Body of pancreas (tissue), 4 donors: ENCODE data around the gene DNAJC8. TPM values are rescaled to one million over a fixed set of nuclear protein-coding genes. Genes with fewer than 3 reads are reported as not detected.

Experiments
- ATAC-seq: fragments of 150-250 bp; one replicate; pipeline ENCODE4 v1.9.1; 2016
- DNase-seq, 4 donors: peaks; one replicate each; pipeline ENCODE4 v3.0.0-alpha.2; 2019
- H3K27ac ChIP-seq, 4 donors: fragments of 200-600 bp; sonication (generic); 1 replicate in 3 of 4; 2 replicates in 1 of 4; pipeline versions ENCODE4 v1.5.1 to v1.6.1; 2016 to 2019; ENCODE audit warnings: mild to moderate bottlenecking in 1 of 4, mixed read lengths in 1 of 4, moderate library complexity in 1 of 4
- H3K27me3 ChIP-seq, 2 donors: fragments of 200-600 bp; sonication (generic); one replicate each; pipeline ENCODE4 v1.6.0; 2016; ENCODE audit warnings: mild to moderate bottlenecking in 1 of 2
- H3K36me3 ChIP-seq, 2 donors: fragments of 200-600 bp; sonication (generic); replicated peaks in 1 of 2; 2 replicates each; pipeline ENCODE4 v1.5.1; 2016; ENCODE audit warnings: low read depth in 2 of 2; ENCODE audit not compliant: insufficient read depth in 1 of 2
- H3K4me1 ChIP-seq: fragments of 200-600 bp; sonication (generic); one replicate; pipeline ENCODE4 v1.6.0; 2016
- H3K4me3 ChIP-seq, 2 donors: fragments of 200-600 bp; sonication (generic); 1 replicate in 1 of 2; 2 replicates in 1 of 2; pipeline ENCODE4 v1.5.1; 2016 to 2019
- H3K9me3 ChIP-seq, 3 donors: fragments of 200-600 bp; sonication (generic); 1 replicate in 2 of 3; 2 replicates in 1 of 3; pipeline ENCODE4 v1.5.1; 2016
- CTCF ChIP-seq, 7 experiments: fragments of 450-650 bp in 4 of 7; fragments of 200-600 bp in 3 of 7; sonication (generic) in 3 of 7; IDR thresholded peaks; one replicate each; pipeline ENCODE4 v1.5.1; 2016 to 2019; ENCODE audit warnings: antibody characterized with exemption in 7 of 7
- POLR2A ChIP-seq, 3 donors: fragments of 450-650 bp; IDR thresholded peaks; one replicate each; pipeline ENCODE4 v1.6.1; 2016; ENCODE audit warnings: antibody characterized with exemption in 3 of 3, mild to moderate bottlenecking in 2 of 3
- WGBS, 2 donors: methylation state at CpG; one replicate each; pipeline ENCODE4 v1.1.5; 2017; 5-methylcytosine and 5-hydroxymethylcytosine counted together
- intact Hi-C: fragments of 100-400 bp; cut with DNase I; formaldehyde crosslinking; loops from one replicate; pipeline ENCODE4 v1.15.1; 2023
- total RNA-seq, 2 donors: library from RNA; depleted of rRNA; stranded (reverse); fragments of >200 nt; gene quantifications; one replicate each; pipeline ENCODE4 v1.1.0, GENCODE V29; 2016

Gene DNAJC8
- total RNA-seq, 2 donors from 2014 or later = 18.7 to 53.1 TPM

GRCh38 chr1:28176492-28177470, 56.0 kb downstream of the DNAJC8 start, which contains the start of gene PTAFR:
Gene PTAFR (minus strand): TSS chr1:28176690. CDS start chr1:28151021, 25,669 bp downstream.
- ATAC-seq (no peak), DNase-seq (peak in 1 of 4 donors; percentile 38)
- peaks cover 21% of the 10 kb centered on the region for H3K4me1 ChIP-seq
- TF ChIP-seq CTCF (IDR thresholded peaks at IDR 0.05) = no peak
- peak in 2 of 3 donors; percentile 12 to 35 for TF ChIP-seq POLR2A (IDR thresholded peaks at IDR 0.05)
- no peaks in the 10 kb centered on the region for H3K36me3 ChIP-seq
- peak within 1 kb of the TSS in 1 of 4 donors; percentile 24 for H3K27ac ChIP-seq
- WGBS, 2 donors = 63 to 65% methylated on average over 18 of the region's 18 CpGs
- H3K27me3 ChIP-seq = no peaks in the 10 kb centered on the region
- H3K4me3 ChIP-seq = no peak within 1 kb of the TSS
- H3K9me3 ChIP-seq = no peaks in the 10 kb centered on the region
- intact Hi-C loops = no loop called here

GRCh38 chr1:28175955-28176485, 56.8 kb downstream of the DNAJC8 start:
- ATAC-seq (no peak), DNase-seq (no peak)
- Histone ChIP-seq H3K4me3 (no peak overlapping the region), H3K9me3 (no peaks in the 10 kb centered on the region), H3K4me1 (peaks cover 21% of the 10 kb centered on the region), H3K36me3 (no peaks in the 10 kb centered on the region), H3K27ac (peak overlapping the region in 1 of 4 donors; percentile 24), H3K27me3 (no peaks in the 10 kb centered on the region)
- 80 to 85% methylated on average over 8 of the region's 8 CpGs for WGBS, 2 donors
- TF ChIP-seq CTCF (IDR thresholded peaks at IDR 0.05) = no peak
- no peak for TF ChIP-seq POLR2A (IDR thresholded peaks at IDR 0.05)
- intact Hi-C loops = no loop called here

GRCh38 chr1:28173980-28174297, 58.9 kb downstream of the DNAJC8 start:
- WGBS, 2 donors = 73 to 77% methylated on average over 3 to 5 of the region's 5 CpGs
- intact Hi-C loops = no loop called here
- no peak for TF ChIP-seq CTCF (IDR thresholded peaks at IDR 0.05)
- no peak for TF ChIP-seq POLR2A (IDR thresholded peaks at IDR 0.05)
- ATAC-seq = no peak
- Histone ChIP-seq H3K9me3 (no peaks in the 10 kb centered on the region), H3K4me1 (peaks cover 21% of the 10 kb centered on the region), H3K4me3 (no peak overlapping the region), H3K27me3 (no peaks in the 10 kb centered on the region), H3K27ac (peak overlapping the region in 1 of 4 donors; percentile 45), H3K36me3 (no peaks in the 10 kb centered on the region)
- no peak for DNase-seq

- Histone ChIP-seq H3K4me1 (peaks cover 21% of the 10 kb centered on the region), H3K36me3 (no peaks in the 10 kb centered on the region), H3K27ac (peak overlapping the region in 1 of 4 donors; percentile 53), H3K27me3 (no peaks in the 10 kb centered on the region), H3K9me3 (no peaks in the 10 kb centered on the region), H3K4me3 (no peak overlapping the region)
- intact Hi-C loops = no loop called here
- TF ChIP-seq POLR2A (IDR thresholded peaks at IDR 0.05) (no peak), CTCF (IDR thresholded peaks at IDR 0.05) (no peak)
- ATAC-seq = no peak
- no peak for DNase-seq
- 66 to 72% methylated on average over 10 of the region's 11 CpGs for WGBS, 2 donors
Observed at GRCh38 chr1:28173151-28173979, 59.5 kb downstream of the DNAJC8 start.
